Activated T-cell treated with anti-CD3 and anti-CD28 coated beads, Interleukin-2, amount 50 U/mL, for 4 hours (primary cell): ENCODE results near the gene OSBPL6. TPM values are rescaled to one million over a fixed set of nuclear protein-coding genes. Genes with fewer than 3 reads are reported as not detected.

ENCODE experiments used
- ATAC-seq, 2 donors: fragments of 200-7000 bp; cut with Tn5 transposase; one replicate each; pipeline ENCODE4 v1.10.0; 2021
- DNase-seq: peaks from one replicate; pipeline ENCODE4 v3.0.0-alpha.2; 2020
- H3K27me3 Mint-ChIP-seq: one replicate; pipeline ENCODE4 v1.8.0; 2021; ENCODE audit warnings: low read depth, mixed read lengths
- H3K36me3 Mint-ChIP-seq: one replicate; pipeline ENCODE4 v1.8.0; 2022; ENCODE audit warnings: mixed read lengths; ENCODE audit not compliant: insufficient read depth
- H3K4me1 Mint-ChIP-seq: one replicate; pipeline ENCODE4 v1.8.0; 2021; ENCODE audit warnings: low read depth, mixed read lengths
- H3K4me3 Mint-ChIP-seq: one replicate; pipeline ENCODE4 v1.8.0; 2021; ENCODE audit warnings: mild to moderate bottlenecking, moderate library complexity, mixed read lengths
- H3K9me3 Mint-ChIP-seq: one replicate; pipeline ENCODE4 v1.8.0; 2021; ENCODE audit warnings: mixed read lengths
- total RNA-seq, 3 donors: library from RNA; stranded (reverse); gene quantifications; one replicate each; pipeline ENCODE4 v1.2.1, GENCODE V29; 2021

The OSBPL6 gene
- total RNA-seq, 3 donors from 2014 or later, result 0.28 to 0.53 (median 0.30) TPM

DNA sequence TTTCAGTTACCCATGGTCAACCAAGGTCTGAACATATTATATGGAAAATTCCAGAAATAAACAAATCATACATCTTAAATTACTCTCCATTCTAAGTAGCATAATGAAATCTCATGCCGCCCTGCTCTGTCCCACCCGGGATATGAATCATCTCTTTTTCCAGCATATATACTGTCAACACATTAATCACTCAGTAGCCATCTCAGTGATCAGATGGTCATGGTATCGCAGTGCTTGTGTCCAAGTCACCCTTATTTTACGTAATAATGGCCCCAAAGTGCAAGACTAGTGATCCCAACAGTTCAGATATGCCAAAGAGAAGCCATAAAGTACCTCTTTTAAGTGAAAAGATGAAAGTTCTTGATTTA, 43.8 kb downstream of the OSBPL6 start:
- Mint-ChIP-seq H3K4me3 (no peak overlapping the region), H3K27me3 (peaks cover 5% of the 10 kb centered on the region), H3K4me1 (no peaks in the 10 kb centered on the region), H3K36me3 (no peaks in the 10 kb centered on the region), H3K9me3 (no peaks in the 10 kb centered on the region)
- ATAC-seq (no peak), DNase-seq (no peak)

- ATAC-seq, result no peak
- Mint-ChIP-seq H3K27me3 (peaks cover 5% of the 10 kb centered on the region), H3K4me3 (no peak overlapping the region), H3K4me1 (no peaks in the 10 kb centered on the region), H3K9me3 (no peaks in the 10 kb centered on the region), H3K36me3 (no peaks in the 10 kb centered on the region)
- no peak for DNase-seq
These were observed 44.4 kb downstream of the OSBPL6 start for GRCh38 chr2:178238750-178239149.

GRCh38 chr2:178241844-178242551, 47.7 kb downstream of the OSBPL6 start:
- H3K4me3 Mint-ChIP-seq, result no peak overlapping the region
- H3K27me3 Mint-ChIP-seq, result peaks cover 7% of the 10 kb centered on the region
- no peaks in the 10 kb centered on the region for H3K9me3 Mint-ChIP-seq
- no peaks in the 10 kb centered on the region for H3K36me3 Mint-ChIP-seq
- ATAC-seq (no peak), DNase-seq (no peak)
- no peaks in the 10 kb centered on the region for H3K4me1 Mint-ChIP-seq

- no peak for ATAC-seq
- H3K4me3 Mint-ChIP-seq, result no peak overlapping the region
- H3K4me1 Mint-ChIP-seq, result no peaks in the 10 kb centered on the region
- peaks cover 11% of the 10 kb centered on the region for H3K27me3 Mint-ChIP-seq
- no peak for DNase-seq
- H3K36me3 Mint-ChIP-seq, result no peaks in the 10 kb centered on the region
- H3K9me3 Mint-ChIP-seq, result no peaks in the 10 kb centered on the region
These were observed 48.2 kb downstream of the OSBPL6 start for GRCh38 chr2:178242552-178242883.

DNA sequence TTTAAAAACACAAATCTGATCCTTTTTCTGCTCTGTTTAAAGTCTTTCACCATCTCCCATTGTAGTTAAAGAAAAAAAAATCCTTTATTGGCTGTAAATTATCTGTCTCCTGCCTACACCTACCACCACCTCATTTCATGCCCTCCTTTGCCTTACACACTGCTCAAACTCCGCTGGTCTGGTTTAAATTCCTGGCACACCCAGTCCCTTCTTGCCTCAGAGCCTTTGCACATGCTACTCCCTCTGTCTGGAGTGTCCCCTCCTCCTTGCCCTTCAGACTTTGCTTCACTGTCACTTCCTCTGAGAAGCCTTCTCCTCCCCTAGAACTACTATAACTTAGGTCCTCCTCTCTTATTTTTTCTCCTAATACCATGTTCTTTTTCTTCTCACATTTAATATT, 49.6 kb downstream of the OSBPL6 start:
- DNase-seq, result no peak
- Mint-ChIP-seq H3K36me3 (no peaks in the 10 kb centered on the region), H3K9me3 (no peaks in the 10 kb centered on the region), H3K27me3 (peaks cover 11% of the 10 kb centered on the region), H3K4me3 (no peak overlapping the region), H3K4me1 (no peaks in the 10 kb centered on the region)
- ATAC-seq, result no peak

GRCh38 chr2:178244777-178245176, 50.5 kb downstream of the OSBPL6 start:
- Mint-ChIP-seq H3K4me1 (no peaks in the 10 kb centered on the region), H3K9me3 (no peaks in the 10 kb centered on the region), H3K27me3 (peaks cover 11% of the 10 kb centered on the region), H3K4me3 (no peak overlapping the region), H3K36me3 (no peaks in the 10 kb centered on the region)
- ATAC-seq (no peak), DNase-seq (no peak)

DNA sequence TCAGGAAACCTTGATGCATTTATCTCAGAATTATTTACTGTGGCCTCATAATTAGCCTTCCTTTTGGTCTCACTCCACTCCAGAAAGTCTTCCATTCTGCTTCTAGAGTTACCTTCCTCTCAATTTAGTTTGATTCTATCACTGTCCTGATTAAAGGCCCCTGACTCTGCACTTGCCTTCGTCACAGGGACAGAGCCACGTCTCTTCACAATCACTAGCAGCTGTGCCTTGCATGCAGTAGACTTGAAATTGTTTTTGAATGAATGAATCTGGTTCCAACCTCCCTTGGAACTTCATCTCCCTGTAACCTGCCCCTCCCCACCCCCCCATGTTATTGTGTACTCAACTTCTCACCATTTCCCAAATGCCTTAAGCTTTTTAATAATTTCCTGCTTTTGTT, 52.4 kb downstream of the OSBPL6 start:
- ATAC-seq, result no peak

DNA sequence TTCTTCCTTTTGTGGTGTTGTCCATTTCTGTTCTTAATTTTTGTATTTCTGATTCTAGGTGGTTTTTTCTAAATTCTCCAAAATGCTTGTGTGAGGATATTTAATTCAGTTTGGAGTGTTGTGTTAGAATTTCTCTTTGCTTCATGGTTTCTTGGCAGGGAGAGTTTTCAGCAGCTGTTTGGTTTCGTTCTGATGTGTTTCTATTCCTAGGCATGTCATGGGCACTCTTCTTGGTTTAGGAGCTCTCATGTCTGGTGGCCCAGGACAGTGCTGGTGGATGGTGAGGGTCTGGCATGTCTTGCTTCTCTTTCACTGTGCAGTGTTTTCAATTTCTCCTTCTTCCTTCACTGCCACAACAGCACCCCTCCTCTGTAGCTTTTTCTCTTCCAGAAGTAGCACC, 52.9 kb downstream of the OSBPL6 start:
- H3K9me3 Mint-ChIP-seq, result no peaks in the 10 kb centered on the region
- no peaks in the 10 kb centered on the region for H3K36me3 Mint-ChIP-seq
- no peak overlapping the region for H3K4me3 Mint-ChIP-seq
- peaks cover 11% of the 10 kb centered on the region for H3K27me3 Mint-ChIP-seq
- no peaks in the 10 kb centered on the region for H3K4me1 Mint-ChIP-seq
- ATAC-seq, result no peak
- DNase-seq, result no peak

More for the DNA sequence above, 52.4 kb downstream of the OSBPL6 start:
- DNase-seq, result no peak
- Mint-ChIP-seq H3K27me3 (peaks cover 11% of the 10 kb centered on the region), H3K9me3 (no peaks in the 10 kb centered on the region), H3K4me3 (no peak overlapping the region), H3K4me1 (no peaks in the 10 kb centered on the region), H3K36me3 (no peaks in the 10 kb centered on the region)

DNA sequence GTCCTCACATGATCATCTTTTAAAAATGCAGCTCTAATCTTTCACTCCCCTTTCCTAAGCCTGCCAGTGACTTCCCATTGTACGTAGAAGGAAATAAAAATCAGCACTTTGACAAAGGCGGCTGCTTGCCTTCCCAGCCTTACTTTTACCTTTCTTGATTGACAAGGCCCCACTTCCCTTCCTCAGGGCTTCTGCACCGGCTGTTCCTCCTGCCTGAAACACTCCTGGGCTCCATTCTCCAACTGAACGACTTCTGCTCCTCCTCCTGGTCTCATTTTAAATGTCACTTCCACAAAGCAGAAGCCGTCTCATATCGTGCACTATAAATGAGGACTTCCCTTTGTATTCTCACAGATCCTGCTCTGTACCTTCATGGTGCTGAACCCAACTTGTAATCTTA, 56.1 kb downstream of the OSBPL6 start:
- DNase-seq (no peak), ATAC-seq (no peak)
- no peak overlapping the region for H3K4me3 Mint-ChIP-seq
- H3K9me3 Mint-ChIP-seq, result no peaks in the 10 kb centered on the region
- no peaks in the 10 kb centered on the region for H3K36me3 Mint-ChIP-seq
- H3K4me1 Mint-ChIP-seq, result no peaks in the 10 kb centered on the region
- peaks cover 3% of the 10 kb centered on the region for H3K27me3 Mint-ChIP-seq

DNA sequence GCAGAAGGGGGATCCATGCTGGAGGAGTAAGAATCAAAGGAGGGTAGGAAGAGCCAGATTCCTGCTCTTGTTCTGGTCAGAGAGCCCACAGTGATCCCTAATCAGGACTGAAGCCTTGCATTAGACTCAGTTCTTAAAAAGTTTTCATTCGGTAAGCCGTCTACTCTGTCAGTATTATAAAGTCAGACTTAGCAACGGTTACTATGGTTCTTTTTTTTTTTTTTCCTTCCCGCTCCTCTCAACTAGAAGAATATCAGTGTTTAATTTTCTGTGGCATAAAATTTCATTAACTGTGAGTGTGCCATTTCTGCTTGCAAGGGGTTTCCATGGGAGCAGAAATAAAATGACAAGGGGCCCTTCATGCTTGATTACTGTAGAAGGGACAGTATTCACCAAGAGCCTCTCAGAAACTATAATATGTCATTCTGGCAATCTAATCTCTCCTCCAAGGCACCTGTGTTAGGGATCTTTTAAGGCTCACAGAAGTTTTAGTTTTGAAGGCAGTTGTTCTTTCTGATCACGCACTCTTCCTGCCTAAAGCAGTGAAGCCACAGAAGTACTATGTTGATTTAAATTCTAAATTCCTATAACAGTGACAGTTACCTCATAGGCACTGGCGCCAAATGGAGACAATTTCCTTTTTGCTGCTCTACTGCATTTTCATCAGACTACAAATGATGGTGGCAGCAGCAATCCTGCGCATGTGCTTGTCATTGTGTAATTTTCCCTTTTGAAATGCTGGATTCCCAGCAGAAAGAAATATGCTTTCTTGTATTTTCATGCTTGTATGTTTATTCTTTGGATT, 57.0 kb downstream of the OSBPL6 start:
- no peak for DNase-seq

DNA sequence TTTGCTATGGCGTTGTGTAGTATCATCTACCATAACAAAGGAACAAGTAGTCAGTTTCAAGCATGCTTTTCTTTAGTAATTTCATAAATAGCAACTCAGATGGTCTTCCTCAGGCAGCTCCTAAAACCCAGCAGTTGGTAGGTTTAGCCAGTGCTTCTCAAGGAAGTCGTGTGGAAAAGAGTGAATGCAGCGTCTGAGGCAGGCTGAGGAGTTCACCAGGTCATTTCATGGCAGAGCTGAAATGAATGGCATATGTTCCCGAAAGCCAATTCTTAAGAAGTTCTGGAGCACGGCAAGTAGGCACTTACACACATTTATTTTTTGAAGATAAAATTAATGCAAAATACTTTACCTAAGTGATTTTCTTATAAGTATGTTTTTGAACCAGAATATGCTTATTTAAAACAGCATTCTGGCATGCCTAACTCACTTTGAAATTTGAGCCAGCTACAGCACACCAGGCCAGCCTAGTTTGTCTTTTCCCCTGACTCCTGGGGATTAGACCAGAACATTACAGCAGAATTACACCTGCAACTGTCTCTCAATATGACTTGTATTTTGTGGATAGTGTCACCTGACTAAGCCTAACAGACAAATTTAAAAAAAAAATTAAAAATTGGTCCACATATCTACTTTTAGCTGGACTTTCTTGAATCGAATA, 62.2 kb downstream of the OSBPL6 start:
- Mint-ChIP-seq H3K36me3 (no peaks in the 10 kb centered on the region), H3K4me1 (no peaks in the 10 kb centered on the region), H3K27me3 (peaks cover 5% of the 10 kb centered on the region), H3K9me3 (no peaks in the 10 kb centered on the region), H3K4me3 (no peak overlapping the region)
- DNase-seq, result no peak
- no peak for ATAC-seq

More for the DNA sequence above, 57.0 kb downstream of the OSBPL6 start:
- no peak for ATAC-seq
- no peaks in the 10 kb centered on the region for H3K4me1 Mint-ChIP-seq
- H3K9me3 Mint-ChIP-seq, result no peaks in the 10 kb centered on the region
- H3K36me3 Mint-ChIP-seq, result no peaks in the 10 kb centered on the region
- H3K27me3 Mint-ChIP-seq, result peaks cover 3% of the 10 kb centered on the region
- H3K4me3 Mint-ChIP-seq, result no peak overlapping the region

- peaks cover 5% of the 10 kb centered on the region for H3K27me3 Mint-ChIP-seq
- ATAC-seq, result no peak
- H3K9me3 Mint-ChIP-seq, result no peaks in the 10 kb centered on the region
These were observed 62.8 kb downstream of the OSBPL6 start for GRCh38 chr2:178257127-178257526.

DNA sequence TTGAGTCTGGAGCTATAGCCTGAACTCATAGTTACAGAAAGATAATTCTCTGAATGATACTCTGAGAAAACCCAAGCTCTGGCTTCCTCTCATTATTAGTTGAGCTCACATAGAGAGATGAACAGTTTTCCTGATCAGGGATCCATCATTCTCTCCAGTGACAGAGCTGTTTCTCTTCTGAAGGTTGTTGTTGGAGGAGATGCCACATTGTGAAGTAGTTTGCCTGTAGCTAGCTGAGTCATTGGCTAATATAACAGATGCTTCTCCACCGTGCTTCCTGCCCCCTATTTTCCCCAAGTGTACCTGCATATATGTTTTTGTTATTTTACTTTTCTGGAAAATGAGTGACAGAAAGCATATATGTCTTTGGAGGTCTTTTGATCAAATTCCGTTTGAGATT, 64.6 kb downstream of the OSBPL6 start:
- DNase-seq (no peak), ATAC-seq (no peak)
- Mint-ChIP-seq H3K4me1 (no peaks in the 10 kb centered on the region), H3K4me3 (no peak overlapping the region), H3K36me3 (no peaks in the 10 kb centered on the region), H3K9me3 (no peaks in the 10 kb centered on the region), H3K27me3 (peaks cover 5% of the 10 kb centered on the region)

More at GRCh38 chr2:178257127-178257526, 62.8 kb downstream of the OSBPL6 start:
- Mint-ChIP-seq H3K4me1 (no peaks in the 10 kb centered on the region), H3K36me3 (no peaks in the 10 kb centered on the region), H3K4me3 (no peak overlapping the region)
- DNase-seq, result no peak

DNA sequence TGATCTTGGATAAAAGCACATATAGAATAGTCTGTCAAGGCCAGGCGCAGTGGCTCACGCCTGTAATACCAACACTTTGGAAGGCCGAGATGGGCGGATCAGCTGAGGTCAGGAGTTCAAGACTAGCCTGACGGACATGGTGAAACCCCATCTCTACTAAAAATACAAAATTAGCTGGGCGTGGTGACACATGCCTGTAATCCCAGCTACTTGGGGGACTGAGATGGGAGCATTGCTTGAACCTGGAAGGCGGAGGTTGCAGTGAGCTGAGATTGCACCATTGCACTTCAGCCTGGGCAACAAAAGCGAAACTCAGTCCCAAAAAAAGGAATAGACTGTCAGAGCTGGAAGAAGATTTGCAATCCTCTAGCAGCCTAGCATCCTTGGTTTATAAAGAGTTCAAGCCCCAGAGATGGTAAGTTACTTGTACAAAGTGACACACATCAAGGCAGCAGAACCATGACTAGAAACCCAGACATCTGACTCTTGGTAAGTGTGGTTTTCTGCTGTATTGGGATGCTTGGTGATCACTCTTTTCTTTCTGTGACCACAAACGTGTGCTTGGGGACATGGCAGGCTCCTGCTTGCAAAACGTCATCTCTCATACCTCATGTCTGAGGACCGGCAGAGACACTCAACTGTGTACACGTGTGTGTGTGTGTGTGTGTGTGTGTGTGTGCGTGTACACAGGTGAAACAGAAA, 69.0 kb downstream of the OSBPL6 start:
- H3K27me3 Mint-ChIP-seq, result peaks cover 3% of the 10 kb centered on the region
- no peaks in the 10 kb centered on the region for H3K36me3 Mint-ChIP-seq
- H3K9me3 Mint-ChIP-seq, result no peaks in the 10 kb centered on the region
- DNase-seq (no peak), ATAC-seq (no peak)
- H3K4me3 Mint-ChIP-seq, result no peak overlapping the region
- H3K4me1 Mint-ChIP-seq, result no peaks in the 10 kb centered on the region
